ENCODE measurements around the gene AADACL3.

GRCh38 chr1:12696658-12697057 lies 19.3 kb upstream of the AADACL3 start:
- TF ChIP-seq CTCF (IDR thresholded peaks at IDR 0.05) (no peak), RFX5 (IDR thresholded peaks at IDR 0.05; ENCODE audit: low read length) (no peak), TAF1 (IDR thresholded peaks at IDR 0.05; ENCODE audit: borderline replicate concordance, low read depth, low read length) (no peak), YY1 (IDR thresholded peaks at IDR 0.05; ENCODE audit: low read depth) (no peak), EP300 (IDR thresholded peaks at IDR 0.05; ENCODE audit: borderline replicate concordance in 1 of 2, low read depth in 1 of 2, low read length in 1 of 2) (no peak), GABPA (IDR thresholded peaks at IDR 0.05; ENCODE audit: low read depth) (no peak), MAX (IDR thresholded peaks at IDR 0.05; ENCODE audit: low read depth) (no peak), USF1 (IDR thresholded peaks at IDR 0.05; ENCODE audit: borderline replicate concordance, low read depth) (no peak), EZH2phosphoT487 (IDR thresholded peaks at IDR 0.05; ENCODE audit: borderline replicate concordance, low read depth) (no peak), PBX3 (IDR thresholded peaks at IDR 0.05) (no peak), TEAD4 (IDR thresholded peaks at IDR 0.05; ENCODE audit: borderline replicate concordance, insufficient read depth) (no peak), REST (IDR thresholded peaks at IDR 0.05; ENCODE audit: low read depth, low read length) (no peak)

All from SK-N-SH (cell line).